GM12878 (cell line): ENCODE measurements around the gene CMC1. TPM values are rescaled to one million over a fixed set of nuclear protein-coding genes. Genes with fewer than 3 reads are reported as not detected.

ENCODE experiments used
- BACH1 ChIP-seq: fragments of 450-650 bp; IDR thresholded peaks from 2 replicates; pipeline ENCODE4 v1.6.1; 2017; ENCODE audit warnings: mild to moderate bottlenecking, borderline replicate concordance
- BHLHE40 ChIP-seq, 2 experiments: fragments of 450-650 bp in 1 of 2; IDR thresholded peaks; 2 replicates each; pipeline ENCODE4 v1.6.1; 2011 to 2017; ENCODE audit warnings: low read depth in 2 of 2, borderline replicate concordance in 1 of 2, improper control_type of control experiment in 1 of 2, low read length in 1 of 2, mild to moderate bottlenecking in 1 of 2
- BRCA1 ChIP-seq: IDR thresholded peaks from 2 replicates; pipeline ENCODE4 v1.6.1; 2011; ENCODE audit warnings: low read depth, low read length, improper control_type of control experiment
- CREB1 ChIP-seq: IDR thresholded peaks from 2 replicates; pipeline ENCODE4 v1.6.1; 2012; ENCODE audit warnings: low read depth, mild to moderate bottlenecking, inconsistent platforms
- DPF2 ChIP-seq: fragments of 450-650 bp; IDR thresholded peaks from 2 replicates; pipeline ENCODE4 v1.6.1; 2017; ENCODE audit warnings: mild to moderate bottlenecking
- EGR1 ChIP-seq, 2 experiments: IDR thresholded peaks; 1 replicate in 1 of 2; 2 replicates in 1 of 2; pipeline ENCODE4 v1.6.1; 2011 to 2012; ENCODE audit warnings: low read depth in 2 of 2, low read length in 2 of 2, borderline replicate concordance in 1 of 2, mild to moderate bottlenecking in 1 of 2, moderate library complexity in 1 of 2
- FOXK2 ChIP-seq: fragments of 450-650 bp; IDR thresholded peaks from 2 replicates; pipeline ENCODE4 v1.6.1; 2017; ENCODE audit warnings: mild to moderate bottlenecking, moderate library complexity
- HCFC1 ChIP-seq: fragments of 150-350 bp; IDR thresholded peaks from 2 replicates; pipeline ENCODE4 v1.6.1; 2014; ENCODE audit warnings: low read length
- JUNB ChIP-seq: IDR thresholded peaks from 2 replicates; pipeline ENCODE4 v1.6.1; 2016; ENCODE audit warnings: antibody characterized with exemption, mild to moderate bottlenecking
- KLF5 ChIP-seq: fragments of 450-650 bp; IDR thresholded peaks from 2 replicates; pipeline ENCODE4 v1.6.1; 2014; ENCODE audit warnings: mild to moderate bottlenecking; ENCODE audit not compliant: partially characterized antibody
- LARP7 ChIP-seq: fragments of 450-650 bp; IDR thresholded peaks from 2 replicates; pipeline ENCODE4 v1.6.1; 2017; ENCODE audit warnings: mild to moderate bottlenecking
- MTA3 ChIP-seq: IDR thresholded peaks from 2 replicates; pipeline ENCODE4 v1.6.1; 2012; ENCODE audit warnings: low read length, inconsistent platforms, borderline replicate concordance
- MXI1 ChIP-seq: fragments of 150-350 bp; IDR thresholded peaks from 2 replicates; pipeline ENCODE4 v1.6.1; 2011; ENCODE audit warnings: low read depth, mild to moderate bottlenecking, inconsistent platforms, low read length, improper control_type of control experiment
- NFYB ChIP-seq: IDR thresholded peaks from 2 replicates; pipeline ENCODE4 v1.6.1; 2011; ENCODE audit warnings: low read depth, mild to moderate bottlenecking, low read length, improper control_type of control experiment, moderate library complexity; ENCODE audit not compliant: insufficient read depth
- NKRF ChIP-seq: fragments of 450-650 bp; conservative IDR thresholded peaks from 2 replicates; pipeline ENCODE4 v1.6.1; 2017; ENCODE audit warnings: mild to moderate bottlenecking, moderate library complexity
- NR2C2 ChIP-seq: IDR thresholded peaks from 2 replicates; pipeline ENCODE4 v1.6.1; 2011; ENCODE audit warnings: borderline replicate concordance, low read depth; ENCODE audit not compliant: control insufficient read depth, insufficient read length
- NR2F1 ChIP-seq: fragments of 450-650 bp; conservative IDR thresholded peaks from 2 replicates; pipeline ENCODE4 v1.6.1; 2017; ENCODE audit warnings: mild to moderate bottlenecking
- PML ChIP-seq: IDR thresholded peaks from 2 replicates; pipeline ENCODE4 v1.6.1; 2012; ENCODE audit warnings: low read length, inconsistent platforms
- POLR2A ChIP-seq: IDR thresholded peaks from 2 replicates; pipeline ENCODE4 v1.6.1; 2011; ENCODE audit warnings: low read depth, mild to moderate bottlenecking, low read length
- RUNX3 ChIP-seq: IDR thresholded peaks from 2 replicates; pipeline ENCODE4 v1.6.1; 2012; ENCODE audit warnings: low read length, inconsistent platforms
- SPI1 ChIP-seq: IDR thresholded peaks from 2 replicates; pipeline ENCODE4 v1.6.1; 2011; ENCODE audit warnings: low read depth, mild to moderate bottlenecking, low read length, moderate library complexity, borderline replicate concordance; ENCODE audit not compliant: insufficient read depth
- TAF1 ChIP-seq: IDR thresholded peaks from 2 replicates; pipeline ENCODE4 v1.6.1; 2011; ENCODE audit warnings: mild to moderate bottlenecking, low read depth, low read length, borderline replicate concordance
- TCF12 ChIP-seq: IDR thresholded peaks from 2 replicates; pipeline ENCODE4 v1.6.1; 2011; ENCODE audit warnings: low read depth, mild to moderate bottlenecking, low read length
- YY1 ChIP-seq: IDR thresholded peaks from 2 replicates; pipeline ENCODE4 v1.6.1; 2011; ENCODE audit warnings: low read depth, mild to moderate bottlenecking, low read length
- ZNF217 ChIP-seq: fragments of 450-650 bp; IDR thresholded peaks from 2 replicates; pipeline ENCODE4 v1.6.1; 2017; ENCODE audit warnings: antibody characterized with exemption, mild to moderate bottlenecking
- ZNF24 ChIP-seq: fragments of 450-650 bp; IDR thresholded peaks from 2 replicates; pipeline ENCODE4 v1.6.1; 2017; ENCODE audit warnings: antibody characterized with exemption, mild to moderate bottlenecking
- ZNF384 ChIP-seq: IDR thresholded peaks from 2 replicates; pipeline ENCODE4 v1.6.1; 2012; ENCODE audit warnings: low read depth, mild to moderate bottlenecking, low read length, improper control_type of control experiment, borderline replicate concordance
- polyA plus RNA-seq, 11 experiments: library from polyadenylated mRNA; depleted of rRNA in 4 of 11; unstranded in 6 of 11; stranded (reverse) in 5 of 11; fragments of >200 nt; fragmentation: Nextera tagmentation in 4 of 11; fragmentation: Illumina TruSeq in 1 of 11; extraction: Ambion mirVana in 4 of 11; extraction: Trizol in 1 of 11; gene quantifications; 1 replicate in 1 of 11; 2 replicates in 10 of 11; pipeline versions ENCODE4 v1.2.1 to v1.2.3, GENCODE V29; 2011 to 2016; ENCODE audit warnings: inconsistent platforms in 2 of 11, missing spikeins in 2 of 11, low read depth in 1 of 11
- total RNA-seq, 4 experiments: library from RNA; depleted of rRNA in 3 of 4; stranded (reverse); fragments of >200 nt in 3 of 4; fragmentation: Illumina TruSeq in 1 of 4; extraction: Trizol in 1 of 4; gene quantifications; 2 replicates each; pipeline versions ENCODE4 v1.2.1 to v1.2.3, GENCODE V29; 2013 to 2021
- TF ChIP-seq, protein P1 (sequence below): IDR thresholded peaks from 2 replicates; pipeline ENCODE4 v1.6.1; 2012; ENCODE audit warnings: low read depth, low read length, improper control_type of control experiment
- TF ChIP-seq, protein P2 (sequence below): IDR thresholded peaks from 2 replicates; pipeline ENCODE4 v1.6.1; 2011; ENCODE audit warnings: low read depth, low read length, improper control_type of control experiment, borderline replicate concordance

The CMC1 gene
- total and polyA plus RNA-seq, 10 of the 15 experiments (the other 5 are each of a cell fraction or from before 2014, with no cell fraction given), result 12.3 to 118 (median 29.3) TPM

DNA sequence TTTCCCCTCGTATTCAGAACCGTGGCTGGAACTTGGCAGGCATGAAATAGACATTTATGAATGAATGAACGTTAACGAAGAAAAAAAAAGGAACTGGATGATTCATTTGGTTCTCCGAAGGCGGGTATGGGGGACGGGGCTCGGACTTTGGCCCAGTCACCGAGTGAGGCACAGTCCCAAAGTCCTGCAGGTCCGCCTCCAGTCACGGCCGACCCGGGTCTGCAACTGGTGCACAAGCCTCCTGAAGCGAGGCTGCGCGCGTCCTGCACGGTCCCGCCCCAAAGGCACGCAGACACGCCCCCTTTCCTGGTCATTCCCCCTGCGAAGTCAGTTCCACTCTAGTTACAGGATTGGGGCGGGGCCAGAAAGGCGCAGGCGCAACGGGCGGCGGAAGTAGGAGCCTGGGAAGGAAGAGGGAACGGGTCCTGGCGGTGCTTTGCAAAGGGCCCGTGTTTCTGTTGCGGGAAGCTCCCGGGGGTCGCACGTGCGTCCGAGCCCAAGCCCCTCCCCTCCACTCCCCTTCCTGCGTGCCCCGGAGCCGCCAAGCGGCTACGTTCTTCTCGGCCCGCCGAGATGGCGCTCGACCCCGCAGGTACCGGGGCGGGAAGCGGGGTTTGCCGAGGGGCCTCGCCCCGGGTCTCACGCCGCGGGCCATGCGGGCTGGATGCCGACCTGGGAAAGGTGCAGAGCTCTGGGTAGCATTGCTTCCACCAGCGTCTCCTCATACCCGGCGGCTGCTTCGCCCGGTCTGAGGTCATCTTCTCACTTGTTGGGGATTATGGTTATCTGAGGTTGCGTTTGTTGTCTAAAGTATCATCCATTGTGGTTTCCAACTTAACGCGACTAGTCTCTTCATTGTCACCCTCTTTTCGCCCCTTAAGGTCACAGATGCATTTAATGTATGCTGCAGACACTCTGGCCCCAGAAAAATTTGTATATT lies at the start of gene CMC1 (continued):
- TF ChIP-seq BACH1 (peak; percentile 24; the same call in 1 of the 2 replicates), POLR2A (peak; percentile 84), ZNF24 (peak; percentile 94), MXI1 (0 out of 2 replicates have a peak, but pooled peaks have one; percentile 15), EGR1 (IDR thresholded peaks at IDR 0.05; ENCODE audit: borderline replicate concordance in 1 of 2, low read depth in 2 of 2, low read length in 2 of 2) (no peak), KLF5 (peak; percentile 57), TCF12 (no peak), DPF2 (peak; percentile 87), NKRF (peak; percentile 60), MTA3 (no peak), TAF1 (peak; percentile 83), SPI1 (peak; percentile 91), RUNX3 (peak; percentile 52), JUNB (peak; percentile 56), BRCA1 (no peak), FOXK2 (no peak), LARP7 (peak; percentile 80), CREB1 (peak; percentile 53; the same call in 1 of the 2 replicates), HCFC1 (no peak; the same call in 1 of the 2 replicates), BHLHE40 (IDR thresholded peaks at IDR 0.05; ENCODE audit: borderline replicate concordance in 1 of 2, low read depth in 2 of 2, low read length in 1 of 2) (peak; percentile 95 to 98), YY1 (peak; percentile 75), ZNF217 (0 out of 2 replicates have a peak, but pooled peaks have one; percentile 30), PML (peak; percentile 76), ZNF384 (peak; percentile 64; the same call in 1 of the 2 replicates), NFYB (0 out of 2 replicates have a peak, but pooled peaks have one; percentile 31), NR2F1 (peak; percentile 45), NR2C2 (no peak)
- TF ChIP-seq, protein P1, sequence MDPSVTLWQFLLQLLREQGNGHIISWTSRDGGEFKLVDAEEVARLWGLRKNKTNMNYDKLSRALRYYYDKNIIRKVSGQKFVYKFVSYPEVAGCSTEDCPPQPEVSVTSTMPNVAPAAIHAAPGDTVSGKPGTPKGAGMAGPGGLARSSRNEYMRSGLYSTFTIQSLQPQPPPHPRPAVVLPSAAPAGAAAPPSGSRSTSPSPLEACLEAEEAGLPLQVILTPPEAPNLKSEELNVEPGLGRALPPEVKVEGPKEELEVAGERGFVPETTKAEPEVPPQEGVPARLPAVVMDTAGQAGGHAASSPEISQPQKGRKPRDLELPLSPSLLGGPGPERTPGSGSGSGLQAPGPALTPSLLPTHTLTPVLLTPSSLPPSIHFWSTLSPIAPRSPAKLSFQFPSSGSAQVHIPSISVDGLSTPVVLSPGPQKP, result peak; percentile 78
- TF ChIP-seq, protein P2, sequence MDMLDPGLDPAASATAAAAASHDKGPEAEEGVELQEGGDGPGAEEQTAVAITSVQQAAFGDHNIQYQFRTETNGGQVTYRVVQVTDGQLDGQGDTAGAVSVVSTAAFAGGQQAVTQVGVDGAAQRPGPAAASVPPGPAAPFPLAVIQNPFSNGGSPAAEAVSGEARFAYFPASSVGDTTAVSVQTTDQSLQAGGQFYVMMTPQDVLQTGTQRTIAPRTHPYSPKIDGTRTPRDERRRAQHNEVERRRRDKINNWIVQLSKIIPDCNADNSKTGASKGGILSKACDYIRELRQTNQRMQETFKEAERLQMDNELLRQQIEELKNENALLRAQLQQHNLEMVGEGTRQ, result no peak
